COR-L47 (cell line): Measurements from ENCODE around the gene FCN3.
"Not testable (repeated sequence)": the region's sequence is repeated elsewhere in the genome, so short reads cannot be mapped to it uniquely, and the experiment has no call there.

Source experiments
- DNase-seq: peaks from one replicate; lab custom pipeline; 2025; lab: John Stamatoyannopoulos, UW

FCN3 gene

GRCh38 chr1:27399251-27400025 is 24.8 kb upstream of the FCN3 start:
- DNase-seq = no peak

- no peak for DNase-seq
Measured at GRCh38 chr1:27398405-27399149, 24.0 kb upstream of the FCN3 start.

DNA sequence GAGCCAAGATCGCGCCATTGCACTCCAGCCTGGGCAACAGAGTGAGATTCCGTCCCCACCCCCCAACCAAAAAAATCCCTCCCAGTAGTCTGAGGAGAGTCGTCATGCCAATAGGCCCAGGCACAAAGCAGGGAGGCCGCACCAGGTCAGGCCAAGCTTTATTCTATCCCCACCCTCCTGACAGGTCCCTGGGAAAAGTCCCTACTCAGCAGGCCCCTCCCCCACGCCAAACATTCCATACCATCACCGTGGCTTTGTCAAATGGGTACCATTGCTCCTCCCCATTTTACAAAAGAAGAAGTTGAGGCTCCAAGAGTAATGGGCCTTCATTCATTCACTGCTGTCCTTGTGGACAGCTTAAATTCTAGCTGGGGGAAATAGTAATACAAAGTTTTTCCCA is 23.1 kb upstream of the FCN3 start:
- DNase-seq = no peak

- no peak for DNase-seq
Measured at GRCh38 chr1:27397110-27397509, 22.5 kb upstream of the FCN3 start.

- DNase-seq = peak; percentile 52
Measured at GRCh38 chr1:27395441-27396195, 21.0 kb upstream of the FCN3 start.

GRCh38 chr1:27394925-27395324 is 20.3 kb upstream of the FCN3 start:
- DNase-seq = no peak

- DNase-seq = no peak
Measured at GRCh38 chr1:27394282-27394658, 19.6 kb upstream of the FCN3 start.

- no peak for DNase-seq
Measured at GRCh38 chr1:27393641-27394281, 19.1 kb upstream of the FCN3 start.

DNA sequence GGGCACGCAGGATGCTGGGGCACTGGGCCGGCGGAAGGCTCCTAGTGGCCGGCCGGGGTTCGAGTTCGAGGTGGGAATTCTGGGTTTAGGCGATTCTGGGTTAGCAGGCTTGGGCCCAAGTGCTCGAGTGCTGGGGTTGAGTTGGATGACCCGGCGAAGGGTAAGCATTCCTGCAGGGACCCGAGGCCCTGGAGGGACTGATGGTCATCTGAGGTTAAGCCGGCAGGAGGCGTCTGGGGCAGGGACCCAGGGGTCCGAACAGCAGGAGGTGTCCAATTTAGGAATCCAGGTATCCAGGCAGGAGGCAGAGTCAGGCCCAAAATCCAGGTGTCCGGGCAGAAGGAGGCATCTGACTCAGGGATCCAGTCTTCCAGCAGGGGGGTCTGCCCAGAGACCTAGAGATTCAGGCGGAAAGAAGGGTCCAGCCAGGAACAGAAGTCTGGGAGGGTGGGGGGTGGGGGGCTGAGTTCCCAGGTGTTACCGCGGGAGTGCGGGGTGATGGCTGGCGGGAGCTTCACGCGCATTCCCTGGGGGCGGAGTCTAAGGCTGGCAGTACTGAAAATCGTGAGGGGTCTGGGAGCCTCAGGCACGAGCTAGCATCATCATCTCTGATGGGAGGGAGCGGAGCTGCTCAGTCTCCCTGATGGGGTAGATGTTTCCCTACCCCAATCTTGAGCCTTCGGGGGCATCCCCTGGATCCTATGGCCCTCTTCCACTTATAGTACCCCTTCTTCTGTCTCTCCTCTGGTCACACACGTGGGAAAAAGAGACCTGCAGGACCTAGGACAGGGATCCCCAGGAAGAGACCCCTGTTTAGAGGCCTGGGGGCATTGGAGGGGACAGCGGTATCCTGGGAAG is 18.4 kb upstream of the FCN3 start:
- DNase-seq = no peak

GRCh38 chr1:27392096-27392777 is 17.6 kb upstream of the FCN3 start, which contains the start of gene GPR3:
Gene GPR3, plus strand, starts transcription at chr1:27392622. Its CDS starts 1,177 bp downstream, at chr1:27393799.
- DNase-seq = peak; percentile 94

- peak; percentile 86 for DNase-seq
Measured at GRCh38 chr1:27391511-27392095, 17.0 kb upstream of the FCN3 start.

DNA sequence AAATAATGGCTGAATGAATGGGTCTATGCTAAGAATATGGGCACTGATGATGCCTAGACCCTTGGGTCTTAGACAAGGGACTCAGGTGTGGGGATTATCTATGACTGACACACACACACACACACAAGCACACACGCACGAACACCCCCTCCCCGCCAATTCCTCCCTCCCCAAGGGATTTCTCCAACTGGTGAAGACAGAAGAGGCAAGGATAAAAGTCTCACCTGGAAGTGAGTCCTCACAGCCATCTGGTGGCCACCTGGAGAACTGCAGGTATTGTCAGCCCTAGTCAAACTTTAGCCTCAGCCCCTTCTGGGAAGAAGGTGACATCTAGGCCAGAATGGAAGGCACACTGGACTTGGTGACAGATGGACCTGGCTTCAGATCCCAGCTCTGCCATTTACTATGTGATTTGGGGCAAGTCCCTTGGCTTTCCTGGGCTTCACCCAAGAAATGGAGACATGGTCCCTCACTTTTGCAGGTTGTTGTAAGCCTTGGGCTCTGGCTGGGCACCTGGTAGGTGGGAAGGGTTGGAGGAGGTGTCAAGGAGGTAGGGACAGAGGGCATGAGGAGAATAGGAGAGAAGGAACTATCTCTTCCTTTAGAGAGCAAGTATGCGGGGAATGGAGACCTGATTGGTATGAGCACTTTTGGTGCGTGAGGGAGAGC is 13.8 kb upstream of the FCN3 start:
- peak; percentile 62 for DNase-seq

- not testable (repeated sequence) for DNase-seq
Measured at GRCh38 chr1:27384797-27385196, 10.2 kb upstream of the FCN3 start.

GRCh38 chr1:27383661-27384060 is 9.0 kb upstream of the FCN3 start:
- no peak for DNase-seq

DNA sequence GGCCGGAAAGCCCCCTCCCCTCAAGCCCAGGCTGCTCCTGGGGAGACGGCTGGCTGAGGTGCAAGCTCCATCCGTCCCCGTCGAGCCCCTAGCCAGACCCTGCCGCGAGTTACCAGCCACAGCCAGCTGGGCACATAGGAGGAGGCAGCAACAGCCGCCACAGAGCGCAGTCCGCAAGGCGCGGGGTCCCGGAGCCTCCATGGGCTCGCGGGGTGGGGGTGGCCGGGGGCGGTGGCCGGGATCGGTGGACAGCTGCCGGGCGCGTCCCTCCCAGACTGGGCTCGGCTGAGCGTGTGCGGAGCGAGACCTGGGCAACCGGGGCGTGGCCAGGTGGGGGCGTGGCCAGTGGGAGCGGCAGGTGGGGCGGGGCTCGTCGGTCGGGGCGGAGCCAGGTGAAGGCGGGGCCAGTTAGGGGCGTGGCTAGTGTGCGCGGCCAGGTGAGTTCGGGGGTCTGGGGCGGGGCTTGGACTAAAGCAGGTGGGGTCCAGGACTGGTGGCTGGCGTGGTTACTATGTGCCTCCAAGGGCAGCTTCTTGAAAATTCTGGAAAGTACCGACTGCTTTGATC is 8.5 kb upstream of the FCN3 start, which contains the start of gene CD164L2:
CD164L2 (minus strand) TSS at position 295 of the 567 bp plus-strand sequence; CDS start at position 201, 94 bp downstream.
- DNase-seq = no peak

- DNase-seq = no peak
Measured at GRCh38 chr1:27381969-27382762, 7.5 kb upstream of the FCN3 start.

GRCh38 chr1:27380766-27381733 is 6.4 kb upstream of the FCN3 start:
- no peak for DNase-seq
